NCI-H524 treated with DMSO at 0.1 percent for 48 hours (cell line): Measurements from ENCODE around the gene GRHL3.
A peak's percentile ranks its signal among the peaks of the same experiment; 100 is the strongest.

Experiments
- DNase-seq: peaks from one replicate; lab custom pipeline; 2025; lab: John Stamatoyannopoulos, UW

The GRHL3 gene

GRCh38 chr1:24373044-24373443 lies 53.9 kb downstream of the GRHL3 start:
- no peak for DNase-seq

GRCh38 chr1:24373710-24374109 lies 54.6 kb downstream of the GRHL3 start:
- no peak for DNase-seq

GRCh38 chr1:24374891-24375786 lies 56.0 kb downstream of the GRHL3 start:
- peak; percentile 31 for DNase-seq

GRCh38 chr1:24379733-24380315 lies 60.7 kb downstream of the GRHL3 start:
- DNase-seq = no peak

GRCh38 chr1:24380508-24380907 lies 61.4 kb downstream of the GRHL3 start:
- no peak for DNase-seq

- no peak for DNase-seq
These were observed 62.1 kb downstream of the GRHL3 start for GRCh38 chr1:24381256-24381655.

- DNase-seq = no peak
These were observed 63.0 kb downstream of the GRHL3 start for GRCh38 chr1:24382165-24382577.

GRCh38 chr1:24383381-24383940 lies 64.3 kb downstream of the GRHL3 start:
- DNase-seq = peak; percentile 56

GRCh38 chr1:24384251-24385090 lies 65.3 kb downstream of the GRHL3 start:
- DNase-seq = no peak

GRCh38 chr1:24385160-24385940 lies 66.2 kb downstream of the GRHL3 start:
- no peak for DNase-seq

- DNase-seq = peak; percentile 77
These were observed 67.1 kb downstream of the GRHL3 start for GRCh38 chr1:24386241-24386640.

- no peak for DNase-seq
These were observed 67.8 kb downstream of the GRHL3 start for GRCh38 chr1:24386931-24387330.

- no peak for DNase-seq
These were observed 68.5 kb downstream of the GRHL3 start for GRCh38 chr1:24387636-24388175.

- DNase-seq = no peak
These were observed 69.3 kb downstream of the GRHL3 start for GRCh38 chr1:24388331-24388885.

- DNase-seq = no peak
These were observed 70.1 kb downstream of the GRHL3 start for GRCh38 chr1:24389231-24389678.

GRCh38 chr1:24390924-24391782 lies 72.0 kb downstream of the GRHL3 start:
- no peak for DNase-seq

- no peak for DNase-seq
These were observed 72.9 kb downstream of the GRHL3 start for GRCh38 chr1:24391882-24392603.

- no peak for DNase-seq
These were observed 73.4 kb downstream of the GRHL3 start for GRCh38 chr1:24392604-24392946.

GRCh38 chr1:24392982-24393650 lies 74.0 kb downstream of the GRHL3 start:
- no peak for DNase-seq
